Fibroblast of gingiva (primary cell): ENCODE measurements around the gene ZNF140.
A peak's percentile ranks its signal among the peaks of the same experiment; 100 is the strongest.

Experiments
- DNase-seq: peaks from one replicate; pipeline ENCODE4 v3.0.0-alpha.2; 2011; ENCODE audit warnings: low read depth

ZNF140 gene

DNA sequence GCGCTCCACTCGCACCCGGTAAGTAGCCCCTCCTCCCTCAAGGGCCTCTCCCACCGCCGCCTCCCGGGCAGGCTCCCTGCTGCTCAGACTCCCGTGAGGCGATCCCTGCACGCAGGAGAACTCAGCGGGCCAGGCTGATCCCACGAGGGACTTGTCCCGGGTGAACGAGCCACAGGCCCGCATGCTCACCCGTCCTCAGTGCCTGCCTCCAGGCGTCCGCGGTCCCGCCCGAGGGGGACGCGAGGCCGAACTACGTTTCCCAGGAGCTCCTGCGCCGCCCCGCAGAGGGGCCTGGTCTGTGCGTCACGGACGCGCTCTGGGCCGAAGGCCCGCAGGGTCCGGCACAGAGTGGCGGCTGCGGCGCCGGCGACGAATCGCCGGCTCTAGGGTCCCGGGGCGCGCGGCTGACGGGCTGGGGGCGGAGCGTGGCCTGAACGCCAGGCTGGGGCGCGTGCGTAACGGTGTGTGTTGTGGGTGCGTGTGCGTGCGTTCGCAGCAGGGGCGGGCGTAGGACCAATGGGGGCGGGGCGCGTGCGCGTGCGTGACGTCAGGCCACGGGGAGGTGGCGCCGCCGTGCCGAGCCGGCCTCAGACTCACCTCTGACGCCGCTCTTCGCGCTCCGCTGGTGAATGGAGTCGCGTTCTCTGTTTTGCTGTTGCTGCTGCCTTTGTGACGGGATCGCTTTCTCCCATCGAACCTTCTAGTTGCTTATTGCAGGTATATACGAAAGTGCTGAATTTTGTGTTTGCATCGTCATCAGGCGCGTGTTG lies 49.5 kb downstream of the ZNF140 start, which contains the start of the genes ZNF10 and ZNF891:
Gene ZNF10 (plus strand): TSS at position 590 of the 770 bp plus-strand sequence. CDS start 13,866 bp downstream, outside the sequence.
Gene ZNF891 (minus strand): TSS at position 237 of the 770 bp plus-strand sequence. CDS start 8,356 bp downstream, outside the sequence.
- peak; percentile 98 for DNase-seq

GRCh38 chr12:133130808-133131128 lies 50.0 kb downstream of the ZNF140 start:
- no peak for DNase-seq

DNA sequence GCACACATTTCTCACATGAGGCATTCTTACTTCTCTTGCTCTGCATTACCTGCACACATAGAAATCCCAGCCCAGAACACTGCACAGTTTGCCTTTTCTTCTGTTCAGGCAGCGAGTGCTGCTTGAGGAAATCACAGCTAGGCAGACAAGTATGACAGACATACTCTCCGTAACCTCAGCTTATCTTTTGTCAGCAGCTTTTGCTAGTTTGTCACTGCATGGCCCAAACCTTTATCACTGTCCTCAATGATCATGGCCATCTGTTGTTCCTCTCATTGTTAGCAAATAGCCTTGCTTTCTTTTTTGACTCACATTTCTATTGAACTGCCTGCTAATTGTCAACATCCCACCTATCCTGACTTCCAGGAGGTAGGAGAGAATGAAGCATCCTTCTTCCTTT lies 55.0 kb downstream of the ZNF140 start:
- DNase-seq = no peak

DNA sequence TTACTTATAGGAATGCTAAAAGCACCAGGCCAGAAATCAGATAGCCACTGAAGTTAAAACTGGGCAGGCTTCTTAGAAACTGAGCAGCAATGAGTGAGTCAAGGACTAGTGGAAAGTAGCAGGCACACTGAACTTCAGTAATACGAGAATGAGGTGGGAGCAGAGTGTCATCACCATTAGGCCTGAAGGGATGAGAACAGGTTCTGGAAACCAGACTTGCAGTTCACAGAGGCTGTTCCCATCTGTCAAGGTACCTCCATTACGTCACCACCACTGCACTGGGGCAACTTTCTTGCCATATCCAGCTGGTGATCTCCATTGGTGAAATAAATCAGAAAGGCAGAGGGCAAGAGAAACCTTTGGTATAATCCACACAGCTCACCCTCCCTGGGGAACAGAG lies 65.3 kb downstream of the ZNF140 start:
- DNase-seq = no peak

DNA sequence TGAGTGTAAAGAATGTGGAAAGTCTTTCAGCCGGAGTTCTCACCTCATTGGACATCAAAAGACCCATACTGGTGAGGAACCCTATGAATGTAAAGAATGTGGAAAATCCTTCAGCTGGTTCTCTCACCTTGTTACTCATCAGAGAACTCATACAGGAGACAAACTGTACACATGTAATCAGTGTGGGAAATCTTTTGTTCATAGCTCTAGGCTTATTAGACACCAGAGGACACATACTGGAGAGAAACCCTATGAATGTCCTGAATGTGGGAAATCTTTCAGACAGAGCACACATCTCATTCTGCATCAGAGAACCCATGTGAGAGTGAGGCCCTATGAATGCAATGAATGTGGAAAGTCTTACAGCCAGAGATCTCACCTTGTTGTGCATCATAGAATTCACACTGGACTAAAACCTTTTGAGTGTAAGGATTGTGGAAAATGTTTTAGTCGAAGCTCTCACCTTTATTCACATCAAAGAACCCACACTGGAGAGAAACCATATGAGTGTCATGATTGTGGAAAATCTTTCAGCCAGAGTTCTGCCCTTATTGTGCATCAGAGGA lies 75.5 kb downstream of the ZNF140 start:
- DNase-seq = no peak
